Measurements from ENCODE around the gene CRTC1. TPM values are rescaled to one million over a fixed set of nuclear protein-coding genes. Genes with fewer than 3 reads are reported as not detected.

CRTC1 gene
- polyA plus RNA-seq, 2 of the 4 experiments (the other 2 are of a cell fraction) = 0.87 to 4.0 TPM

DNA sequence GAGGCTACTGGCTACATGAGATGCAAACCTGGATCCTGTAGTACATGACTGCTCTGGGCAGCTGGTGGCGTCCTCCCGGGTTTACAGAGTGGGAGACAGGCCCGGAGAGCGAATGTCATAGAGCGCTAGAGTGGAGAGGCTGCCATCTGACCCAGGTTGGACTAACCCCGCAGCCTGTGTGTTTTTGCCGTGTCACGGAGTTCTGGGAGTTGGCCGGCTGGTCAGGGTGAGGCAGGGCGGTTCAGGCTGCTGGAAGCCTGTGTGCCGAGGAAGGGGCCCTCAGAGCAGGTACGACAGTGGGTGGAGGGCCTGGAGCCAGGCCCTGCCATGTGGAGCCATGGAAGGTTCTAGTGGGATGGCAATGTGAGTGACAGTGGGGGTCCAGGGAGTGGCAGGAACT is 12.5 kb downstream of the CRTC1 start:
- POLR2A ChIA-PET = no interaction called here
- no peak for TF ChIP-seq HDAC2 (IDR thresholded peaks at IDR 0.05)
- TF ChIP-seq RARB (CRISPR knock-in tag; IDR thresholded peaks at IDR 0.05) = no peak
- Histone ChIP-seq H3K4me3 (no peak overlapping the region), H3K9me3 (no peaks in the 10 kb centered on the region), H3K4me1 (no peaks in the 10 kb centered on the region), H3K27ac (no peak overlapping the region), H3K4me2 (no peak overlapping the region)
- DNase-seq (ENCODE audit: low read depth in 1 of 2, low spot score in 1 of 2) (no peak), ATAC-seq (no peak), FAIRE-seq (no peak)
- CTCF ChIA-PET = no interaction called here
- WGBS (ENCODE audit: missing lambda C conversion rate) = 98% methylated on average over 5 of the region's 12 CpGs

DNA sequence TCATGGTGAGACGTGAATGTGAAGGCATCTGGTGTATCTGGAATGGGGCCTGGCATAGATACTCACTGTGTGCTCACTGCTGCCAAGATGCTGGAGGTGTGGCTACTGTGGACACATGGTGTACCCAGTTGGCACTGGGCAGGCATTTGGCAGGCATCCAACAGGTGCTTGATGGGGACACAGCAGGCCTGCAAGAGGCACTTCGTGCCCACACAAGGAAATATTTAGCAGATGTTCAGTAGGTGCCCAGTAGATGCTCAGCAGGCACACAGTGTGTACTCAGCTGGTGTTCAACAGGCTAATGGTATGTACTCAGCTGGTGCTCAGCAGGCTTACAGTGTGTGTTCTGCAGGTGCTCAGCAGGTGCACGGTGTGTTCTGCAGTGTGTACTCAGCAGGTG is 14.2 kb downstream of the CRTC1 start:
- no peaks in the 10 kb centered on the region for H3K4me1 ChIP-seq
- POLR2A ChIA-PET = no interaction called here

DNA sequence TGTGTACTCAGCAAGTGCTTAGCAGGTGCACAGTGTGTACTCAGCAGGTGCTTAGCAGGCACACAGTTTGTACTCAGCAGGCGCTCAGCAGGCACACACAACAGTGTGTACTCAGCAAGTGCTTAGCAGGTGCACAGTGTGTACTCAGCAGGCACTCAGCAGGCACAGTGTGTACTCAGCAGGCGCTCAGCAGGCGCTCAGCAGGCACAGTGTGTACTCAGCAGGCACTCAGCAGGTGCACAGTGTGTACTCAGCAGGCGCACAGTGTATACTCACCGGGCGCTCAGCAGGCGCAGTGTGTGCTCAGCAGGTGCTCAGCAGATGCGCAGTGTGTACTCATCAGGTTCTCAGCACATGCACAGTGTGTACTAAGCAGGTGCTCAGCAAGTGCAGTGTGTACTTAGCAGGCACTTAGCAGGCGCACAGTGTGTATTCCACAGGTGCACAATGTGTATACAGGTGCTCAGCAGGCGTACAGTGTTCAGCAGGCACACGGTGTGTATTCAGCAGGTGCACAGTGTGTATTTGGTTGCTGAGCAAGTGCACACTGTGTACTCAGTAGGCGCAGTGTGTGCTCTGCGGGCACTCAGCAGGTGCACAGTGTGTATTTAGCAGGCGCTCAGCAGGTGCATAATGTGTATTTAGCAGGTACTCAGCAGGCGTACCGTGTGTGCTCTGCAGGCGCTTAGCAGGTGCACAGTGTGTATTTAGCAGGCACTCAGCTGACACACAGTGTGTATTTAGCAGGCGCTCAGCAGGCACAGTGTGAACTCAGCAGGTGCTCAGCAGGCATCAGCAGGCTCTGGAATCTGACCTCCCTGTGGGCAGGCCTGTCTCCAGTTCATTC is 15.1 kb downstream of the CRTC1 start:
- Histone ChIP-seq H3K4me3 (no peak overlapping the region), H3K27ac (no peak overlapping the region), H3K4me1 (no peaks in the 10 kb centered on the region), H3K9me3 (no peaks in the 10 kb centered on the region), H3K4me2 (no peak overlapping the region)
- CTCF ChIA-PET = interaction anchor here (1.4 kb wide), 1 partner anchor 10 kb away, joined by 3 read pairs; no protein-coding TSS in a partner anchor
- 88% methylated on average over 10 of the region's 18 CpGs for WGBS (ENCODE audit: missing lambda C conversion rate)
- POLR2A ChIA-PET = no interaction called here
- FAIRE-seq (no peak), DNase-seq (ENCODE audit: low read depth in 1 of 2, low spot score in 1 of 2) (no peak), ATAC-seq (peak; percentile 33 to 61; a peak in 4 of 6 replicates)
- TF ChIP-seq CEBPB (IDR thresholded peaks at IDR 0.05) = no peak
- TF ChIP-seq BHLHE40 (IDR thresholded peaks at IDR 0.05; ENCODE audit: low read depth, low read length) = no peak
- TF ChIP-seq RAD21 (conservative IDR thresholded peaks at IDR 0.05 in 1 of 2, IDR thresholded peaks at IDR 0.05 in 1 of 2) = no peak
- no peak for TF ChIP-seq POLR2A (IDR thresholded peaks at IDR 0.05; ENCODE audit: low read length)
- TF ChIP-seq, protein P1, sequence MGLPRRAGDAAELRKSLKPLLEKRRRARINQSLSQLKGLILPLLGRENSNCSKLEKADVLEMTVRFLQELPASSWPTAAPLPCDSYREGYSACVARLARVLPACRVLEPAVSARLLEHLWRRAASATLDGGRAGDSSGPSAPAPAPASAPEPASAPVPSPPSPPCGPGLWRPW (IDR thresholded peaks at IDR 0.05) = no peak
- TF ChIP-seq KDM5A (IDR thresholded peaks at IDR 0.05) = no peak
- no peak for TF ChIP-seq ZNF302 (CRISPR knock-in tag; IDR thresholded peaks at IDR 0.05)
- no peak for TF ChIP-seq GATA3 (IDR thresholded peaks at IDR 0.05; ENCODE audit: borderline replicate concordance)
- TF ChIP-seq, protein P2, sequence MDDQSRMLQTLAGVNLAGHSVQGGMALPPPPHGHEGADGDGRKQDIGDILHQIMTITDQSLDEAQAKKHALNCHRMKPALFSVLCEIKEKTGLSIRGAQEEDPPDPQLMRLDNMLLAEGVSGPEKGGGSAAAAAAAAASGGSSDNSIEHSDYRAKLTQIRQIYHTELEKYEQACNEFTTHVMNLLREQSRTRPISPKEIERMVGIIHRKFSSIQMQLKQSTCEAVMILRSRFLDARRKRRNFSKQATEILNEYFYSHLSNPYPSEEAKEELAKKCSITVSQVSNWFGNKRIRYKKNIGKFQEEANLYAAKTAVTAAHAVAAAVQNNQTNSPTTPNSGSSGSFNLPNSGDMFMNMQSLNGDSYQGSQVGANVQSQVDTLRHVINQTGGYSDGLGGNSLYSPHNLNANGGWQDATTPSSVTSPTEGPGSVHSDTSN (IDR thresholded peaks at IDR 0.05) = no peak
- TF ChIP-seq, protein P3, sequence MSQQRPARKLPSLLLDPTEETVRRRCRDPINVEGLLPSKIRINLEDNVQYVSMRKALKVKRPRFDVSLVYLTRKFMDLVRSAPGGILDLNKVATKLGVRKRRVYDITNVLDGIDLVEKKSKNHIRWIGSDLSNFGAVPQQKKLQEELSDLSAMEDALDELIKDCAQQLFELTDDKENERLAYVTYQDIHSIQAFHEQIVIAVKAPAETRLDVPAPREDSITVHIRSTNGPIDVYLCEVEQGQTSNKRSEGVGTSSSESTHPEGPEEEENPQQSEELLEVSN (IDR thresholded peaks at IDR 0.05; ENCODE audit: borderline replicate concordance, low read depth) = no peak
- TF ChIP-seq, protein P4, sequence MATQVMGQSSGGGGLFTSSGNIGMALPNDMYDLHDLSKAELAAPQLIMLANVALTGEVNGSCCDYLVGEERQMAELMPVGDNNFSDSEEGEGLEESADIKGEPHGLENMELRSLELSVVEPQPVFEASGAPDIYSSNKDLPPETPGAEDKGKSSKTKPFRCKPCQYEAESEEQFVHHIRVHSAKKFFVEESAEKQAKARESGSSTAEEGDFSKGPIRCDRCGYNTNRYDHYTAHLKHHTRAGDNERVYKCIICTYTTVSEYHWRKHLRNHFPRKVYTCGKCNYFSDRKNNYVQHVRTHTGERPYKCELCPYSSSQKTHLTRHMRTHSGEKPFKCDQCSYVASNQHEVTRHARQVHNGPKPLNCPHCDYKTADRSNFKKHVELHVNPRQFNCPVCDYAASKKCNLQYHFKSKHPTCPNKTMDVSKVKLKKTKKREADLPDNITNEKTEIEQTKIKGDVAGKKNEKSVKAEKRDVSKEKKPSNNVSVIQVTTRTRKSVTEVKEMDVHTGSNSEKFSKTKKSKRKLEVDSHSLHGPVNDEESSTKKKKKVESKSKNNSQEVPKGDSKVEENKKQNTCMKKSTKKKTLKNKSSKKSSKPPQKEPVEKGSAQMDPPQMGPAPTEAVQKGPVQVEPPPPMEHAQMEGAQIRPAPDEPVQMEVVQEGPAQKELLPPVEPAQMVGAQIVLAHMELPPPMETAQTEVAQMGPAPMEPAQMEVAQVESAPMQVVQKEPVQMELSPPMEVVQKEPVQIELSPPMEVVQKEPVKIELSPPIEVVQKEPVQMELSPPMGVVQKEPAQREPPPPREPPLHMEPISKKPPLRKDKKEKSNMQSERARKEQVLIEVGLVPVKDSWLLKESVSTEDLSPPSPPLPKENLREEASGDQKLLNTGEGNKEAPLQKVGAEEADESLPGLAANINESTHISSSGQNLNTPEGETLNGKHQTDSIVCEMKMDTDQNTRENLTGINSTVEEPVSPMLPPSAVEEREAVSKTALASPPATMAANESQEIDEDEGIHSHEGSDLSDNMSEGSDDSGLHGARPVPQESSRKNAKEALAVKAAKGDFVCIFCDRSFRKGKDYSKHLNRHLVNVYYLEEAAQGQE (IDR thresholded peaks at IDR 0.05) = no peak
- TF ChIP-seq MAFK (IDR thresholded peaks at IDR 0.05; ENCODE audit: partially characterized antibody) = no peak
- no peak for TF ChIP-seq NR3C1 (IDR thresholded peaks at IDR 0.05)
- TF ChIP-seq, protein P5, sequence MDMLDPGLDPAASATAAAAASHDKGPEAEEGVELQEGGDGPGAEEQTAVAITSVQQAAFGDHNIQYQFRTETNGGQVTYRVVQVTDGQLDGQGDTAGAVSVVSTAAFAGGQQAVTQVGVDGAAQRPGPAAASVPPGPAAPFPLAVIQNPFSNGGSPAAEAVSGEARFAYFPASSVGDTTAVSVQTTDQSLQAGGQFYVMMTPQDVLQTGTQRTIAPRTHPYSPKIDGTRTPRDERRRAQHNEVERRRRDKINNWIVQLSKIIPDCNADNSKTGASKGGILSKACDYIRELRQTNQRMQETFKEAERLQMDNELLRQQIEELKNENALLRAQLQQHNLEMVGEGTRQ (IDR thresholded peaks at IDR 0.05) = no peak
- TF ChIP-seq ZC3H11A (IDR thresholded peaks at IDR 0.05) = no peak
- no peak for TF ChIP-seq MYC (IDR thresholded peaks at IDR 0.05; ENCODE audit: borderline replicate concordance, low read length)
- TF ChIP-seq HOXA7 (CRISPR knock-in tag; IDR thresholded peaks at IDR 0.05) = no peak
- no peak for TF ChIP-seq TFCP2L1 (CRISPR knock-in tag; IDR thresholded peaks at IDR 0.05)
- TF ChIP-seq FOSL2 (IDR thresholded peaks at IDR 0.05) = no peak
- no peak for TF ChIP-seq FOSL2 (CRISPR knock-in tag; IDR thresholded peaks at IDR 0.05)

More for the DNA sequence above, 14.2 kb downstream of the CRTC1 start:
- TF ChIP-seq ESRRA (IDR thresholded peaks at IDR 0.05; ENCODE audit: borderline replicate concordance, low read length) = no peak
- no peak for TF ChIP-seq KDM5A (IDR thresholded peaks at IDR 0.05)
- TF ChIP-seq FOSB (CRISPR knock-in tag; IDR thresholded peaks at IDR 0.05) = no peak
- TF ChIP-seq MAZ (IDR thresholded peaks at IDR 0.05; ENCODE audit: borderline replicate concordance, low read depth, low read length) = no peak
- TF ChIP-seq PHF8 (IDR thresholded peaks at IDR 0.05; ENCODE audit: borderline replicate concordance, low read depth) = no peak
- H3K27ac ChIP-seq = no peak overlapping the region
- no peaks in the 10 kb centered on the region for H3K9me3 ChIP-seq
- CTCF ChIA-PET = interaction anchor here (1.4 kb wide), 1 partner anchor 11 kb away, joined by 3 read pairs; no protein-coding TSS in a partner anchor
- no peak for ATAC-seq
- no peak overlapping the region for H3K4me3 ChIP-seq
- no peak overlapping the region for H3K4me2 ChIP-seq
- WGBS (ENCODE audit: missing lambda C conversion rate) = 84% methylated on average over 3 of the region's 3 CpGs
- DNase-seq (ENCODE audit: low read depth in 1 of 2, low spot score in 1 of 2) = no peak
- no peak for FAIRE-seq

Data from A549 (cell line).